Fibroblast of pulmonary artery (primary cell): ENCODE measurements around the gene PPP1R18.

ENCODE experiments used
- DNase-seq: peaks from one replicate; pipeline ENCODE4 v3.0.0-alpha.2; 2010; ENCODE audit warnings: low read depth
- H3K4me3 ChIP-seq: replicated peaks from 2 replicates; pipeline ENCODE4 v1.5.1; 2011; ENCODE audit warnings: low read depth, mild to moderate bottlenecking, control low read depth, low read length, moderate library complexity
- CTCF ChIP-seq: IDR thresholded peaks from 2 replicates; pipeline ENCODE4 v1.5.1; 2011; ENCODE audit warnings: mild to moderate bottlenecking, control low read depth, low read length, inconsistent platforms; ENCODE audit errors: missing control alignments

The PPP1R18 gene

GRCh38 chr6:30685157-30686008 lies 1.1 kb downstream of the PPP1R18 start:
- DNase-seq = peak; percentile 37
- peak; percentile 32 for TF ChIP-seq CTCF
- peak overlapping the region; percentile 88 for H3K4me3 ChIP-seq

DNA sequence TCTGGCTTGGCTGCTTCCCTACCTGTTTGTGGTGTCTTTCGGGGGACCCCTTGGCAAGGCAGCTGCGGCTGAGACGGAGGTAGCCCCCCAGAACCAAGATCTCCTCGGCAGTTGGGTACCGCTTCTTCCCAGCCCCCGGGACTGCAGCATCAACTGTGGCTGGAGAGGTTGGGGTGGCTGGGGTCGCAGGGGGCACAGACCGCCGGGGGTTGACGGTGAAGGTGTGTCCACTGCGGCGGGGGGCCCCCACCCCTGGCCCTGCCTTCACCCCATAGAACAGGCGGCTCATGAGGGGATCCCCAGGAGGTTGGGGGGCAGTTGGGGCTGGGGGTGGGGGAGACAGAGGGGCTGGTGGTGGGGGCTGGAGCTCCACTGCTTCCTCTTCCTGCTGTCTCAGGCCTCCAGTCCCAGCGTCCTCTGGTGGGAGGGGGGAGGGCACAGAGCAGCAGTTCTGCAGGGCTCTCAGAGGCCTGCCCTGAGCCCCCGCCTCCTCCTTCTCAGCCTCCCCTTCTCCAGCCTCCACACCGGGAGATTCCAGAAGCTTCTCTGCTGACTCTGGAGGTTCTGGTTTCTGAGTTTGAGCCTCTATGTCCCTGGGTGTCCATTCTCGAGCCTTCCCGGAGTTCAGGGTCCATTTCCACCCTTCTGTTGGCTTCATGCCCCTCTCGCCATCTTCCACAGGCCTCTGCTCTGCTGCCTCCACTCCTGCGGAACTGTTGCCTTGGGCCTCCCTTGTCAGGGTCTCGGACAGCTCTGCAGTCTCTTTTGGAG lies 1.9 kb downstream of the PPP1R18 start:
- peak; percentile 50 for DNase-seq
- no peak for TF ChIP-seq CTCF
- peak overlapping the region; percentile 88 for H3K4me3 ChIP-seq

DNA sequence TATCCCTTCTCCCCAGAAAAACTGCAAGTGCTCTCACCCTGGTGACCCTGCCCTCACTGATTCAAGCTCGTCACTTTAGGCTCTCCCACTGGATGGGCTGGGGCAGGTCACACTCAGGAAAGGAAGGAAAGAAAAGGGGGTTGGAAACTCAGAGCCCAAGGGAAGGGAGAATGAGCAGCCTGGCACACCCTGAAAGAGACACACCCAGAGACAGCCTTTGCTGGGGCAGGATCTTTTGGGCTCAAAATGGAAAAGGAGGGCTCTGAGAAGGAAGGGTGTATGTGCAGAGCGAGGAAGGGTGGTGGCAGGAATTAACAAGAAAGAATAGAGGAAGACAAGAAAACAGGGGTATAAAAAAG lies 2.5 kb downstream of the PPP1R18 start:
- DNase-seq = no peak
- no peak for TF ChIP-seq CTCF
- H3K4me3 ChIP-seq = peak overlapping the region; percentile 88

- TF ChIP-seq CTCF = no peak
- peak; percentile 15 for DNase-seq
- peak overlapping the region; percentile 88 for H3K4me3 ChIP-seq
Observed at GRCh38 chr6:30683183-30683979, 3.1 kb downstream of the PPP1R18 start.

DNA sequence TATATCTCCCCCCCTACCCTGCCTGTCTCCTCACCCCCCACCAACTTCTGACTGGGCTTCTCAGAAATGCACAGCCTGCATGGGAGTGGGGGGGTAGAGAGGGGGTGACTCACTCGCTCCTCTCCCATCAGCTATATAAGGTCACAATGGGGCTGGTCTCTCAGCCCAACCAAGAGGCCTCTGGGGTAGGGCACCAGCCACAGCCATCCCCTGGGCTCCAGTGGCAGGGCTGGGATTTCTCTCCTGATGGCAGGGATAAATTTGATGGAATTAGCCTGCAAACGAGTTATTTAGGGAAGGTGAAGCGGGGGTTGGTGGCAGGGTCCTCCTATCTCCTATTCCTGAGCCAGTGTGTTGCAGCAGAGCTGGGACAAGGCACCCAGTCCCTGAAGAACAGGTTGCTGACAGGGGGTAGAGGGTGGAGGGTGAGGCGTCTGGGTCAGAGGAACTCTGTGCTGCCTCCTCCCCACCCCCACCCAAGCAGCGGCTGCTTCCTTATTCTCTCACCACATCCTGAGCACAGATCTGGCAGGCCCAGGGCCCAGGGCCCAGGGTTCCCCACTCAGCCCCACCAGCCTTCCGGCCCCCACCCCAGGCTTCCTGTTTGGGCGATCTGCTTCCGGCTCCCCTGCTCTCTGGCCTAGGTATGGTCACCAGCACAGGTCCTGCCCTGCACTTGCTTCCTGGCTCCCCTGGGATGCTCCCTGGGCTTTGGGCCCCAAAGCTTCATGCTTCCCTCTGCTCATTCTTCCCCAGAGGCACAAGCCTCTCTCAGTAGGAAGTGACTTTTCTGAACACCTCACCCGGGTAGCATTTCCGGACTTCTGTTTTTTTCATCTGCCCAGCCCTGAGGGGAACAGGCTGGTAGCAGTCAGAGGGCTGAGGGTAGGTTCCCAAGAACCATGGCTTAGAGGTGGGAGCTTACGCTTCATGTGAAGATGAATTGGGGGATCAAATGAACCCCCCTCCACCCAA lies 4.0 kb downstream of the PPP1R18 start:
- peak; percentile 75 for DNase-seq
- TF ChIP-seq CTCF = no peak
- peak overlapping the region; percentile 88 for H3K4me3 ChIP-seq

- no peak for DNase-seq
- H3K4me3 ChIP-seq = peak overlapping the region; percentile 88
- TF ChIP-seq CTCF = no peak
Observed at GRCh38 chr6:30681766-30682142, 4.7 kb downstream of the PPP1R18 start.
